Measurements from ENCODE around the gene SPATS2L.

SPATS2L gene

GRCh38 chr2:200498402-200499162 is 192.1 kb downstream of the SPATS2L start:
- DNase-seq = no peak

GRCh38 chr2:200502196-200502595 is 195.7 kb downstream of the SPATS2L start:
- no peak for DNase-seq

GRCh38 chr2:200506679-200507078 is 200.2 kb downstream of the SPATS2L start:
- DNase-seq = no peak

GRCh38 chr2:200507179-200507578 is 200.7 kb downstream of the SPATS2L start:
- DNase-seq = no peak

- peak in 8 of 56 donors; percentile 16 to 62 (median 36) for DNase-seq
These were observed 202.7 kb downstream of the SPATS2L start for GRCh38 chr2:200509235-200509611.

GRCh38 chr2:200509612-200510433 is 203.3 kb downstream of the SPATS2L start, which contains the start of gene KCTD18:
KCTD18 (minus strand) TSS chr2:200510068; CDS start chr2:200507016, 3,052 bp downstream.
- DNase-seq = peak; percentile 11 to 94 (median 85)

GRCh38 chr2:200515155-200515554 is 208.7 kb downstream of the SPATS2L start:
- DNase-seq = no peak

GRCh38 chr2:200523158-200523557 is 216.7 kb downstream of the SPATS2L start:
- no peak for DNase-seq

GRCh38 chr2:200523604-200524003 is 217.1 kb downstream of the SPATS2L start:
- no peak for DNase-seq

GRCh38 chr2:200525066-200525465 is 218.6 kb downstream of the SPATS2L start:
- DNase-seq = no peak

- DNase-seq = no peak
These were observed 219.0 kb downstream of the SPATS2L start for GRCh38 chr2:200525551-200525881.

- peak; percentile 39 to 97 (median 90) for DNase-seq
These were observed 219.6 kb downstream of the SPATS2L start, which contains the start of gene SGO2 for GRCh38 chr2:200525882-200526651. SGO2 (plus strand) TSS chr2:200526207; CDS start chr2:200532976, 6,769 bp downstream.

GRCh38 chr2:200528228-200528627 is 221.7 kb downstream of the SPATS2L start:
- no peak for DNase-seq

Measured in nucleus accumbens (tissue), 56 donors.